IMR-90 (cell line): Measurements from ENCODE around the gene CTDSP1. TPM values are rescaled to one million over a fixed set of nuclear protein-coding genes. Genes with fewer than 3 reads are reported as not detected.
A peak's percentile ranks its signal among the peaks of the same experiment; 100 is the strongest.

Source experiments
- ATAC-seq: fragments of 200-7000 bp; cut with Tn5 transposase; 2 replicates; pipeline ENCODE4 v1.9.1; 2020; ENCODE audit warnings: low read depth, mild to moderate bottlenecking, moderate library complexity
- BruUV-seq: library from RNA; stranded (reverse); fragments of 400-500 nt; replicated peaks from 2 replicates; lab custom pipeline; 2021; lab: Mats Ljungman, UMichigan
- CTCF ChIA-PET: fragments of 300-600 bp; formaldehyde crosslinking; extraction: SDS; loops from one replicate; lab custom pipeline; 2021; ENCODE audit warnings: antibody characterized with exemption; lab: Yijun Ruan, JAX
- POLR2A ChIA-PET: fragments of 300-600 bp; sonication (Branson Sonifier 250); formaldehyde crosslinking; loops from one replicate; lab custom pipeline; 2022; ENCODE audit warnings: antibody characterized with exemption; ENCODE audit not compliant: unreplicated experiment; lab: Charles Lee
- DNase-seq: peaks from one replicate; pipeline ENCODE4 v3.0.0; 2013
- H2AFZ ChIP-seq: replicated peaks from 2 replicates; pipeline ENCODE3; 2013; ENCODE audit warnings: low read length, mild to moderate bottlenecking; ENCODE audit not compliant: poor library complexity
- H2AK5ac ChIP-seq: 2 replicates; pipeline ENCODE4 v1.6.1; 2013; ENCODE audit warnings: low read depth, low read length, inconsistent platforms
- H2AK9ac ChIP-seq: replicated peaks from 2 replicates; pipeline ENCODE3; 2013; ENCODE audit warnings: mild to moderate bottlenecking, low read depth, low read length, moderate library complexity; ENCODE audit not compliant: poor library complexity
- H2BK120ac ChIP-seq: 2 replicates; pipeline ENCODE4 v1.6.1; 2013; ENCODE audit warnings: low read depth, low read length, inconsistent platforms
- H2BK15ac ChIP-seq: 3 replicates; pipeline ENCODE4 v1.6.1; 2013; ENCODE audit warnings: low read depth, low read length, inconsistent platforms
- H2BK20ac ChIP-seq: 2 replicates; pipeline ENCODE4 v1.6.1; 2013; ENCODE audit warnings: low read depth, mild to moderate bottlenecking, inconsistent platforms, low read length, moderate library complexity
- H2BK5ac ChIP-seq: 2 replicates; pipeline ENCODE4 v1.6.1; 2013; ENCODE audit warnings: mild to moderate bottlenecking, low read depth, low read length, inconsistent platforms; ENCODE audit not compliant: poor library complexity, severe bottlenecking
- H3K14ac ChIP-seq: replicated peaks from 2 replicates; pipeline ENCODE4 v1.6.1; 2013; ENCODE audit warnings: low read depth, low read length, inconsistent platforms
- H3K18ac ChIP-seq: 2 replicates; pipeline ENCODE4 v1.6.1; 2013; ENCODE audit warnings: low read depth, low read length, control low read depth
- H3K23ac ChIP-seq: 2 replicates; pipeline ENCODE4 v1.6.1; 2013; ENCODE audit warnings: low read depth, low read length, inconsistent platforms
- H3K27ac ChIP-seq: 2 replicates; pipeline ENCODE4 v1.5.1; 2013; ENCODE audit warnings: mild to moderate bottlenecking, control low read depth, low read length; ENCODE audit not compliant: insufficient read depth
- H3K27me3 ChIP-seq: 2 replicates; pipeline ENCODE4 v1.6.1; 2013; ENCODE audit warnings: low read length; ENCODE audit not compliant: control insufficient read depth, insufficient read depth
- H3K36me3 ChIP-seq: 2 replicates; pipeline ENCODE4 v1.6.1; 2013; ENCODE audit warnings: low read length, mixed read lengths; ENCODE audit not compliant: control insufficient read depth, insufficient read depth
- H3K4ac ChIP-seq: 2 replicates; pipeline ENCODE4 v1.6.1; 2013; ENCODE audit warnings: low read depth, low read length, inconsistent platforms
- H3K4me1 ChIP-seq: 2 replicates; pipeline ENCODE4 v1.6.1; 2013; ENCODE audit warnings: low read length, mixed read lengths; ENCODE audit not compliant: control insufficient read depth, insufficient read depth
- H3K4me2 ChIP-seq: 2 replicates; pipeline ENCODE4 v1.6.1; 2013; ENCODE audit warnings: low read depth, mild to moderate bottlenecking, control low read depth, low read length, moderate library complexity
- H3K4me3 ChIP-seq: 2 replicates; pipeline ENCODE4 v1.5.1; 2013; ENCODE audit warnings: low read depth, mild to moderate bottlenecking, control low read depth, low read length, moderate library complexity; ENCODE audit not compliant: insufficient read depth
- H3K56ac ChIP-seq: 2 replicates; pipeline ENCODE4 v1.6.1; 2013; ENCODE audit warnings: low read length, inconsistent platforms; ENCODE audit not compliant: insufficient read depth; ENCODE audit errors: extremely low read depth
- H3K79me1 ChIP-seq, 2 experiments: 2 replicates each; pipeline ENCODE4 v1.6.1; 2013; ENCODE audit warnings: low read length in 2 of 2, inconsistent platforms in 1 of 2, low read depth in 1 of 2
- H3K9ac ChIP-seq: 2 replicates; pipeline ENCODE4 v1.6.1; 2013; ENCODE audit warnings: low read depth, low read length, control low read depth
- H3K9me1 ChIP-seq: 2 replicates; pipeline ENCODE4 v1.6.1; 2013; ENCODE audit warnings: low read length, inconsistent platforms; ENCODE audit not compliant: insufficient read depth
- H3K9me3 ChIP-seq: 2 replicates; pipeline ENCODE4 v1.6.1; 2013; ENCODE audit warnings: low read length; ENCODE audit not compliant: control insufficient read depth, insufficient read depth
- H4K20me1 ChIP-seq: 2 replicates; pipeline ENCODE4 v1.6.1; 2013; ENCODE audit warnings: low read length, inconsistent platforms; ENCODE audit not compliant: insufficient read depth
- H4K5ac ChIP-seq: 2 replicates; pipeline ENCODE4 v1.6.1; 2013; ENCODE audit warnings: mild to moderate bottlenecking, low read depth, low read length, control low read depth
- H4K8ac ChIP-seq, 2 experiments: 2 replicates each; pipeline ENCODE4 v1.6.1; 2013; ENCODE audit warnings: low read depth in 2 of 2, low read length in 2 of 2, control low read depth in 1 of 2, inconsistent platforms in 1 of 2
- H4K91ac ChIP-seq: 2 replicates; pipeline ENCODE4 v1.6.1; 2013; ENCODE audit warnings: low read depth, low read length, inconsistent platforms; ENCODE audit not compliant: insufficient read depth
- CHD1 ChIP-seq: IDR thresholded peaks from 2 replicates; pipeline ENCODE4 v1.6.1; 2012; ENCODE audit warnings: low read depth, low read length, improper control_type of control experiment
- MAFK ChIP-seq: IDR thresholded peaks from 2 replicates; pipeline ENCODE4 v1.6.1; 2012; ENCODE audit warnings: low read depth, low read length, improper control_type of control experiment
- WGBS, 2 experiments: methylation state at CpG; one replicate each; pipeline versions ENCODE4 v1.1.5 to v1.1.7; 2013; ENCODE audit warnings: missing lambda C conversion rate in 2 of 2; ENCODE audit not compliant: insufficient read length in 1 of 2; ENCODE audit errors: extremely low coverage in 2 of 2; 5-methylcytosine and 5-hydroxymethylcytosine counted together
- dilution Hi-C: fragments of 300-500 bp; cut with HindIII; formaldehyde crosslinking; loops from one replicate; pipeline ENCODE4 v1.14.3; 2018; ENCODE audit warnings: low sequenced_read_pairs; ENCODE audit not compliant: unreplicated experiment
- in situ Hi-C: fragments of 300-500 bp; cut with MboI; formaldehyde crosslinking; loops from 3 replicates; pipeline ENCODE4 v1.14.3; 2019; ENCODE audit warnings: low sequenced_read_pairs, inconsistent platforms, mixed read lengths
- intact Hi-C: fragments of 100-400 bp; cut with micrococcal nuclease; formaldehyde crosslinking; loops from 2 replicates; pipeline ENCODE4 v1.10.0; 2022
- polyA plus RNA-seq, 3 experiments: library from polyadenylated mRNA; depleted of rRNA; stranded (reverse); fragments of >200 nt; gene quantifications; 2 replicates each; pipeline ENCODE4 v1.2.3, GENCODE V29; 2012; ENCODE audit warnings: low replicate concordance in 1 of 3
- total RNA-seq: library from RNA; depleted of rRNA; stranded (reverse); fragments of >200 nt; gene quantifications from 2 replicates; pipeline ENCODE4 v1.2.3, GENCODE V29; 2012

CTDSP1 gene
- total and polyA plus RNA-seq, 2 of the 4 experiments (the other 2 are of a cell fraction) = 19.7 to 64.3 TPM

GRCh38 chr2:218394298-218395089 lies 5.2 kb upstream of the CTDSP1 start:
- intact Hi-C loops (no loop called here), in situ Hi-C loops (loop anchor here (10.0 kb wide), 1 partner anchor 120 kb away; the partner anchor contains the start of genes AAMP and PNKD), dilution Hi-C loops (no loop called here)
- Histone ChIP-seq H3K9ac (no peak overlapping the region), H4K91ac (peak overlapping the region; percentile 16; the same call in 1 of the 2 replicates), H2AK9ac (peak overlapping the region; percentile 71), H2BK20ac (no peak overlapping the region), H3K4me1 (peaks cover 21% of the 10 kb centered on the region), H3K79me1 (peaks cover 6 to 13% of the 10 kb centered on the region in 2 experiments; a peak in 3 of 4 replicates), H3K27me3 (no peaks in the 10 kb centered on the region), H4K8ac (no peak overlapping the region; a peak in 1 of 4 replicates), H3K4me3 (no peak overlapping the region), H3K14ac (no peak overlapping the region), H2AK5ac (peak overlapping the region; percentile 40; the same call in 1 of the 2 replicates), H4K20me1 (no peaks in the 10 kb centered on the region), H3K4me2 (no peak overlapping the region), H2BK120ac (no peak overlapping the region), H3K36me3 (no peaks in the 10 kb centered on the region), H3K9me1 (0 out of 2 replicates have a peak, but pooled peaks cover 2% of the 10 kb centered on the region), H3K4ac (no peak overlapping the region), H2AFZ (no peak overlapping the region), H3K27ac (no peak overlapping the region), H3K56ac (no peak overlapping the region), H2BK15ac (no peak overlapping the region), H3K23ac (no peak overlapping the region), H4K5ac (no peak overlapping the region), H3K18ac (no peak overlapping the region), H2BK5ac (no peak overlapping the region), H3K9me3 (no peaks in the 10 kb centered on the region)
- ATAC-seq (no peak), DNase-seq (no peak)
- BruUV-seq = no TSS peak
- ChIA-PET POLR2A (no interaction called here), CTCF (no interaction called here)
- 100% methylated on average over 2 of the region's 13 CpGs; no CpG with 5 or more reads in 1 of the 2 experiments for WGBS, 2 experiments
- TF ChIP-seq CHD1 = no peak
- TF ChIP-seq MAFK = no peak
